CD4-positive, alpha-beta memory T cell (primary cell): ENCODE measurements around the gene CHI3L1. TPM values are rescaled to one million over a fixed set of nuclear protein-coding genes. Genes with fewer than 3 reads are reported as not detected.

Source experiments
- CTCF ChIA-PET: fragments of 350-600 bp; sonication (Branson Sonifier 250); formaldehyde crosslinking; loops from one replicate; lab custom pipeline; 2021; ENCODE audit warnings: inconsistent platforms; ENCODE audit not compliant: partially characterized antibody; lab: Charles Lee
- POLR2A ChIA-PET: fragments of 350-600 bp; sonication (Branson Sonifier 250); formaldehyde crosslinking; loops from one replicate; lab custom pipeline; 2021; ENCODE audit not compliant: partially characterized antibody; lab: Charles Lee
- DNase-seq, 5 donors: peaks; one replicate each; pipeline versions ENCODE4 v3.0.0 to v3.0.0-alpha.2; 2020 to 2022; ENCODE audit warnings: mixed read lengths in 1 of 5
- H3K27ac ChIP-seq: one replicate; pipeline ENCODE4 v1.7.0; 2013; ENCODE audit warnings: low read depth, low read length
- H3K27me3 ChIP-seq: 2 replicates; pipeline ENCODE4 v1.7.0; 2013; ENCODE audit warnings: mild to moderate bottlenecking, low read length, moderate library complexity; ENCODE audit not compliant: insufficient read depth
- H3K36me3 ChIP-seq: 2 replicates; pipeline ENCODE4 v1.7.0; 2013; ENCODE audit warnings: mild to moderate bottlenecking, low read length, moderate library complexity; ENCODE audit not compliant: insufficient read depth
- H3K4me1 ChIP-seq: 2 replicates; pipeline ENCODE4 v1.7.0; 2013; ENCODE audit warnings: mild to moderate bottlenecking, low read length, moderate library complexity; ENCODE audit not compliant: insufficient read depth
- H3K4me3 ChIP-seq, 2 donors: one replicate each; pipeline ENCODE4 v1.7.0; 2013; ENCODE audit warnings: low read length in 2 of 2, mild to moderate bottlenecking in 1 of 2
- H3K9me3 ChIP-seq, 2 donors: one replicate each; pipeline ENCODE4 v1.7.0; 2013; ENCODE audit warnings: low read length in 2 of 2, control low read depth in 1 of 2; ENCODE audit not compliant: control insufficient read depth in 1 of 2
- H3K27ac Mint-ChIP-seq, 7 donors: one replicate each; pipeline ENCODE4 v1.8.0; 2020 to 2021; ENCODE audit warnings: mixed read lengths in 7 of 7, mild to moderate bottlenecking in 6 of 7, inconsistent platforms in 3 of 7, moderate library complexity in 3 of 7
- H3K27me3 Mint-ChIP-seq, 2 donors: one replicate each; pipeline ENCODE4 v1.8.0; 2020 to 2021; ENCODE audit warnings: mixed read lengths in 2 of 2
- H3K36me3 Mint-ChIP-seq, 2 donors: one replicate each; pipeline ENCODE4 v1.8.0; 2020 to 2021; ENCODE audit warnings: mixed read lengths in 2 of 2, inconsistent platforms in 1 of 2, mild to moderate bottlenecking in 1 of 2
- H3K4me1 Mint-ChIP-seq, 4 donors: one replicate each; pipeline ENCODE4 v1.8.0; 2020 to 2021; ENCODE audit warnings: mixed read lengths in 4 of 4, mild to moderate bottlenecking in 1 of 4
- H3K4me3 Mint-ChIP-seq, 8 donors: one replicate each; pipeline ENCODE4 v1.8.0; 2020 to 2021; ENCODE audit warnings: mixed read lengths in 8 of 8, mild to moderate bottlenecking in 7 of 8, moderate library complexity in 6 of 8, inconsistent platforms in 3 of 8
- H3K9me3 Mint-ChIP-seq, 8 donors: one replicate each; pipeline ENCODE4 v1.8.0; 2020 to 2021; ENCODE audit warnings: mixed read lengths in 8 of 8, mild to moderate bottlenecking in 5 of 8, inconsistent platforms in 3 of 8, moderate library complexity in 1 of 8
- intact Hi-C: fragments of 100-400 bp; cut with micrococcal nuclease; formaldehyde crosslinking; loops from one replicate; pipeline ENCODE4 v1.15.1; 2023
- polyA plus RNA-seq, 2 donors: library from polyadenylated mRNA; unstranded; fragments of 300-500 nt; fragmentation: Illumina TruSeq; gene quantifications; one replicate each; pipeline ENCODE4 v1.2.3, GENCODE V29; 2021
- total RNA-seq, 2 experiments: library from RNA; stranded (reverse); gene quantifications; one replicate each; pipeline ENCODE4 v1.2.3, GENCODE V29; 2021

The CHI3L1 gene
- total and polyA plus RNA-seq, 4 experiments from 2014 or later: 5.2 to 5.7 TPM; not detected in 2

- CTCF ChIA-PET: interaction anchor here (1.3 kb wide), 1 partner anchor 22 kb away, joined by 3 read pairs; no protein-coding TSS in a partner anchor
- Mint-ChIP-seq H3K27me3 (peaks cover 22 to 28% of the 10 kb centered on the region in 2 donors), H3K27ac (no peak overlapping the region), H3K4me3 (no peak overlapping the region), H3K4me1 (peaks cover 7 to 13% (median 9%) of the 10 kb centered on the region in 4 donors), H3K9me3 (peaks cover 0 to 5% (median 0%) of the 10 kb centered on the region in 8 donors), H3K36me3 (no peaks in the 10 kb centered on the region)
- Histone ChIP-seq H3K4me1 (no peaks in the 10 kb centered on the region), H3K36me3 (no peaks in the 10 kb centered on the region), H3K27ac (no peak overlapping the region), H3K9me3 (no peaks in the 10 kb centered on the region), H3K27me3 (peaks cover 17% of the 10 kb centered on the region), H3K4me3 (no peak overlapping the region)
- intact Hi-C loops: no loop called here
- DNase-seq: no peak
- POLR2A ChIA-PET: no interaction called here
These were observed 56.0 kb downstream of the CHI3L1 start for GRCh38 chr1:203130358-203130985.

GRCh38 chr1:203129501-203130231, 56.8 kb downstream of the CHI3L1 start:
- no peak for DNase-seq
- no peak overlapping the region for H3K4me3 Mint-ChIP-seq

More at GRCh38 chr1:203129501-203130231, 56.8 kb downstream of the CHI3L1 start:
- intact Hi-C loops: no loop called here
- H3K4me1 ChIP-seq: no peaks in the 10 kb centered on the region
- H3K27me3 ChIP-seq: peaks cover 19% of the 10 kb centered on the region
- H3K27me3 Mint-ChIP-seq: peaks cover 23 to 35% of the 10 kb centered on the region in 2 donors
- no peaks in the 10 kb centered on the region for H3K9me3 ChIP-seq
- CTCF ChIA-PET: interaction anchor here (1.3 kb wide), 1 partner anchor 23 kb away, joined by 3 read pairs; no protein-coding TSS in a partner anchor
- H3K36me3 Mint-ChIP-seq: no peaks in the 10 kb centered on the region
- no peak overlapping the region for H3K27ac ChIP-seq
- peaks cover 0 to 5% (median 0%) of the 10 kb centered on the region in 8 donors for H3K9me3 Mint-ChIP-seq
- H3K4me1 Mint-ChIP-seq: peaks cover 7 to 13% (median 9%) of the 10 kb centered on the region in 4 donors
- no peaks in the 10 kb centered on the region for H3K36me3 ChIP-seq
- POLR2A ChIA-PET: no interaction called here
- no peak overlapping the region for H3K4me3 ChIP-seq
- H3K27ac Mint-ChIP-seq: no peak overlapping the region

Other genes with a start within 250 kb of the CHI3L1 start
- 10 to 100 TPM; 52.6 to 58.3 TPM for gene ADIPOR1, start 228.4 kb downstream of the CHI3L1 start, total RNA-seq
- gene ADIPOR1, start 228.4 kb downstream of the CHI3L1 start, polyA plus RNA-seq: 100 to 1,000 TPM in 1 of 2 donors, 10 to 100 TPM in 1; 98.2 to 164 TPM
- 10 to 100 TPM; 48.6 to 51.8 TPM for gene CYB5R1, start 219.4 kb downstream of the CHI3L1 start, total RNA-seq
- 10 to 100 TPM; 52.0 to 81.9 TPM for gene CYB5R1, start 219.4 kb downstream of the CHI3L1 start, polyA plus RNA-seq
- 10 to 100 TPM; 69.3 to 70.3 TPM for gene TMEM183A, start 179.3 kb downstream of the CHI3L1 start, total RNA-seq
- gene TMEM183A, start 179.3 kb downstream of the CHI3L1 start, polyA plus RNA-seq: 10 to 100 TPM; 53.9 to 71.2 TPM
- 1 to 10 TPM; 1.4 to 1.5 TPM for gene PPFIA4, start 160.2 kb downstream of the CHI3L1 start, total RNA-seq
- gene PPFIA4, start 160.2 kb downstream of the CHI3L1 start, polyA plus RNA-seq: not detected
- not detected for gene MYOG, start 100.7 kb downstream of the CHI3L1 start, total RNA-seq
- not detected for gene MYOG, start 100.7 kb downstream of the CHI3L1 start, polyA plus RNA-seq
- not detected for gene ADORA1, start 59.0 kb downstream of the CHI3L1 start, total RNA-seq
- gene ADORA1, start 59.0 kb downstream of the CHI3L1 start, polyA plus RNA-seq: under 1 TPM in 1 of 2 donors, not detected in 1; 0.10 TPM
- not detected for gene MYBPH, start 10.9 kb downstream of the CHI3L1 start, total RNA-seq
- gene MYBPH, start 10.9 kb downstream of the CHI3L1 start, polyA plus RNA-seq: not detected
- under 1 TPM; 0.41 to 0.78 TPM for gene CHIT1, start 43.0 kb upstream of the CHI3L1 start, total RNA-seq
- gene CHIT1, start 43.0 kb upstream of the CHI3L1 start, polyA plus RNA-seq: not detected
- 100 to 1,000 TPM; 197 to 201 TPM for gene BTG2, start 118.8 kb upstream of the CHI3L1 start, total RNA-seq
- 100 to 1,000 TPM; 123 to 288 TPM for gene BTG2, start 118.8 kb upstream of the CHI3L1 start, polyA plus RNA-seq
- not detected for gene FMOD, start 164.4 kb upstream of the CHI3L1 start, total RNA-seq
- not detected for gene FMOD, start 164.4 kb upstream of the CHI3L1 start, polyA plus RNA-seq